ENCODE data around the gene CRYAB.
"Not testable (repeated sequence)": the region's sequence is repeated elsewhere in the genome, so short reads cannot be mapped to it uniquely, and the experiment has no call there.

Gene CRYAB

DNA sequence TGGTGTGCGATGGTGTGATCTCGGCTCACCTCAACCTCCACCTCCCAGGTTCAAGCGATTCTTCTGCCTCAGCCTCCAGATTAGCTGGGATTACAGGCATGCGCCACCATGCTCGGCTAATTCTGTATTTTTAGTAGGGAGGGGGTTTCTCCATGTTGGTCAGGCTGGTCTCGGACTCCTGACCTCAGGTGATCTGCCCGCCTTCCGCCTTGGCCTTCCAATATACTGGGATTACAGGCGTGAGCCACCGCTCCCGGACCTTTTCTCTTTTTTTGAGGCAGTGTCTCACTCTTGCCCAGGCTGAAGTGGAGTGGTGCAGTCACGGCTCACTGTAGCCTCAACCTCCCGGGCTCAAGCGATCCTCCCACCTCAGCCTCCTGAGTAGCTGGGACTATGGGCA is 21.6 kb upstream of the CRYAB start:
- not testable (repeated sequence) for DNase-seq (ENCODE audit: low read depth)

DNA sequence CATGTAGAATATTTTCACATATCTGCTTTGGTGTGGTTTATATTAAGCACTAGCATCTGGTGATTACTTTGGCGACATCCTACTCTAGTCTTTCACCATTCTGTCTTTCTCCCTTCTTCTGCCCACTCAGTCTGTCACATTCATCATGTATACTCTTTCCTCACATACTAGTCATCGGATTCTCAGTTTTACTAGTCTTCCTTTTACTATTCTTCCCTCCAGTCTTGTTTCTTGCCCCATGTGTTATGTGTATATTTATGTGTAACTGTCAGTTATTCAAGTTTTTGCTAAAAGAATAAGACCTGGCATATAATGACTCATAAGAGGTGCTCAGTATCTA is 21.0 kb upstream of the CRYAB start:
- no peak for DNase-seq (ENCODE audit: low read depth)

DNA sequence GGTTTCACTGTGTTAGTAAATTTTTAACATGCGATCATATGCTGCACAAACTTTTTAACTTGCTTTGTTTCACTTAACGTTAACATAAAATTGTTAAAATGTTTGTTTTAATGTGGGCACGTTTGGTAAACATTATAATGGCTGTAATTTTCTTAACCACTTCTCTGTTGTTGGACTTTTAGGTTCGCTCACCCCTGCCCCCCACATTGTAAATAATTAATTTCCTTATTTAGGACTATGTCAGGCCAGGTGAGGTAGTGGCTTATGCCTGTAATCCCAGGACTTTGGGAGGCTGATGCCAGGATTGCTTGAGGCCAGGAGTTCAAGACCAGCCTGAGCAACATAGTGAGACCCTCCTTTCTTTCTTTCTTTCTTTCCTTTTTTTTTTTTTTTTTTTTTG is 18.9 kb upstream of the CRYAB start:
- DNase-seq (ENCODE audit: low read depth): no peak

DNA sequence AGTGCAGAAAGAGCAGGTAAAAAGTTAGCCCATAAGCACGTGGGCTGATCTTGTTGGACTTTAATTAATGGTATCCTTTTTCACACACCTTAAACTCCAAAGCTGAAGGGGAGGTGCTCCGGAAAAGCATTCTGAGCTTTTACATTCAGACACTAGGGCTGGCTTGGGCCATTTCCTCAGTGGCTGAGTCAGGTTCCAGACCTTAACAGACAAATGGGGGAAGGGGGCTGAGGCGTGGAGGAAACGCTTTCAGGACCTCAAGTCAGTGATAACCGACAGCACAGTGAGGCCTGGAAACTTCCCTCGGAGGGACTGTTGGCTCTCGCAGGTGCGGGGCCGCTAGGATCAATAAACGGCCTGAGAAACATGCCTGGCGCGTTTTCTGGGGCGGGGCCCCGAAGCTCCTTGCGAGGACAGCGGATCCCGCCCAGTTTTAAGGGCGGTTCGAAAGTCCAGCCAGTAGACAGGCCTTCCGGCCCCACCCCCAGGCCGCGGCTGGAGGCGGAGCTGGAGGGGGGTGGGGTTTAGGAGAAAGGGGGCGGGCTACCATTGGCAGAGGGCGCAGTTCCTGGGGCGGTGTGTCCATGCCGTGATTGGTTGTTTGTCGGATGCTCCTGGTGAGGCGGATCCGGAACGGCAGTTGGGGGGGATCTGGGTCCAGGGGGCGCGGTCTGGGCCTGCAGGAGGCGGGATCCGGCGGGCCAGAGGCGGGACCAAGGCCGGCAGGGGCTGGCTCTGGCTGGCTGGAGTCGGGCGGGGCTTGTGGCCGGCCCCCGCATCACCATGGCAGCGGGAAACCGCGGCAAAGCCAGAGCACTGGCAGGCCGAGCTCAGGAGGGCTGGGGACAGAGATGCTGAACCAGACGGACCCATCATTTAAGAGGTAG is 15.2 kb upstream of the CRYAB start:
- DNase-seq (ENCODE audit: low read depth): peak; percentile 96

DNA sequence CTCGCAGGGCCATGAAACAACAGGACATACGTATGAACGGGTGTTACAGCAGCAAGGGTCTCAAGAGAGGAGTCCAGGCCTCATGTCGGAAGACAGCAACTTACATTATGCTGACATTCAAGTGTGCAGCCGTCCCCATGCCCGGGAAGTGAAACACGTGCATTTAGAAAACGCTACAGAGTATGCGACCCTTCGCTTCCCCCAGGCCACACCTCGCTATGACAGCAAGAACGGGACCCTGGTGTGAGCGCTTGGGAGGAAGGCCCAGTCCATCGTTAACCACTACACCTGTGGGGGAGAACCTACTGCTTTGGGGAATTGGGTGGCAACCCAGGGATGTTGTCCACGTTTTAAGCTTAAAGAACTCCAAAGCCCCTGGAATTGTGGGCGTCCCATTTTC is 14.4 kb upstream of the CRYAB start:
- no peak for DNase-seq (ENCODE audit: low read depth)

DNA sequence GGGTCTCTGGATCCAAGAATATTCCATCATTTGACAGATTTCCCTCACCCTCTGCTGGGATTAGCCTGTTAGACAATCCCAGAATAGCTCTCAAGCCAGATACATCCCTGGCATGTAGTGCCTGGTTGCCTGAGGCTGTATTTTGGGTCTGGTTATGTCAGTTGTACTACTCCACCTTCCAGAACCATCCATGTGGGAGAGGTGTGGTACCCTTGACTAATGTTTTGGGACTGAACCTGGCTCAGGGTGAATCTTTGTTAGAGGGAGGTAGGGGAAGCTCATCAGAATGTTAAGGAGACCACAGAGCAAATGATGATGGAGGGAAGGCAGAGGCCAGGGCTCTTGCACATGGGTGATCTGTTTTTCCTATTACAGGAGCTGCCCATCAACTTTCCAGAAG is 12.4 kb upstream of the CRYAB start:
- no peak for DNase-seq (ENCODE audit: low read depth)

DNA sequence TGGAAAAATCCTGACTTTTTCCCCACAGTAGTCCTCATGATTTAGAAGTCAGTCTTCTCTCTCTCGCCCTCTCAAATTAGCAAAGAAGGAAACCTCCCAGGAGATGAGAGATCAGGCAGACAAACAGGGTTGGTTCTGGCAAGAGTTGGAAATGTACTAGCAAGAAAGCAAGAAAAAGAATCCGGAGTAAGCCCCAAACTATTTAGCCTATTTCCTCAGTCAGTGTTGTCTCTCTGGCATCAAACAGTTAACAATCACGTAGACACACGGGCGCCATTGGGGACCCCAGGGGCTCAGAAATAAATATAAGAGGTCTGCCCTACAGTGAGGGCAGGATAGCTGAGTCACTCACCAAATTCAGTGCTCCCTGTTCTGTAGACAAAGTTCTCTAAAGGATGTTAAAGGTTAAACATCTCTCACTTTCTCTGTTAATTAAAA is 11.8 kb upstream of the CRYAB start:
- peak; percentile 25 for DNase-seq (ENCODE audit: low read depth)

DNA sequence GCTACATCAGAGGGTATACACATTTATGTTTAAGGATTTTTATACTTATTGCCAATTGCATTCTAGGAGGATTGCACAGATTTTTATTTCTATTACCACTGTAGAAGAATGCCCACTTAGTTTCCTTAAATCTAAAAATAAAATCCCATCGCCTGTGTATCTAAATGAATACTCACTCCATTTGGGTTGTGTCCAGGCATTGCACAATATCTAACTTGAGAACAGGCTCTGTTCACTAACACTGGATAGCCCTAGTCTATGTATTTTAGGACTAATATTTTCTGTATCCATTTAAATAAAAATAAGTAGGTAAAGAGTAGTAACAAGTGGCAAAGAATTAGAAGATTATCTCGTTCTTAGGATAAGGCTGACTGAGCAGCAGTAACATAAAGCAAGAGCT is 11.2 kb upstream of the CRYAB start:
- DNase-seq (ENCODE audit: low read depth): peak; percentile 62

DNA sequence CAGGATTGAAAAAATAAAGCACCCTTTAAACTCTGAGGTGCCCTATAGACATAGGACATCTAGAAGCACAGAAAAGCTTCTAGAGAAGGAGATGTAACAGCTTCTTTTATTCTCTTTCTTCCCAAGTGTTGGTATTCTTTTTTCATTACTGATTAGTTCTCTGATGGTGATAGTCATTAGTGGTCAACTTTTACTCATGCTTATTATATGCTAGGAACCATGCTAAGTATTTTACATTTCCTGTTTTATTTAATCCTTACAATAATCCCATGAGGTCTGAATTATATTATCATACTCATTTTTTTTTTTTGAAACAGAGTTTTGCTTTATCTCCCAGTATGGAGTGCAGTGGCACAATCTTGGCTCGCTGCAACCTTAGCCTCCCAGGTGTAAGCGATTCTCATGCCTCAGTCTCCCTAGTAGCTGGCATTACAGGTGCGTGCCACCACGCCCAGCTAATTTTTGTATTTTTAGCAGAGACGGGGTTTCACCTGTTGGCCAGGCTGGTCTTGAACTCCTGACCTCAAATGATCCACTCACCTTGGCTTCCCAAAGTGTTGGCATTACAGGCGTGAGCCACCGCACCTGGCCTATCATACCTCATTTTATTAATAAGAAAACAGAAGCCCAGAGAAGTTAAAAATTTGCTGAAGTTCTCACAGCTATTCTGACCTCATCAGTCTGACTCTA is 10.1 kb upstream of the CRYAB start:
- no peak for DNase-seq (ENCODE audit: low read depth)

DNA sequence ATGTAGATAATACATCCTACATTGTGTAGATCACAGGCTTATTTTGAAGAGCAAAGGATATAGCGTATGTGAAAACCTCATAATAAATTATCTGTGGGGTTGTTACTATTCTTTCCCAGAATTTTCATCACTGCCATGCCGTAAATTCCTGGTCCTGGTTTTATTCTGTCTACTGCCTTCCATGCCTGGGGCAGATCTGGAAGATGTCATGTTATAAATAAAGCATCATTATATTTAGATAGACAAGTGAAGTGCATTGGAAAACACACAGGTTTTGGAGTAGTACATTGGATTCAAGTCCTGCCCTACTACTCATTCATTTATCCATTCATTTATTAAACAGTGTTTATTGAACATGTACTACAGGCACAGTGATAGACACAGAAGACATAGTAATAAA is 9.3 kb upstream of the CRYAB start:
- no peak for DNase-seq (ENCODE audit: low read depth)

DNA sequence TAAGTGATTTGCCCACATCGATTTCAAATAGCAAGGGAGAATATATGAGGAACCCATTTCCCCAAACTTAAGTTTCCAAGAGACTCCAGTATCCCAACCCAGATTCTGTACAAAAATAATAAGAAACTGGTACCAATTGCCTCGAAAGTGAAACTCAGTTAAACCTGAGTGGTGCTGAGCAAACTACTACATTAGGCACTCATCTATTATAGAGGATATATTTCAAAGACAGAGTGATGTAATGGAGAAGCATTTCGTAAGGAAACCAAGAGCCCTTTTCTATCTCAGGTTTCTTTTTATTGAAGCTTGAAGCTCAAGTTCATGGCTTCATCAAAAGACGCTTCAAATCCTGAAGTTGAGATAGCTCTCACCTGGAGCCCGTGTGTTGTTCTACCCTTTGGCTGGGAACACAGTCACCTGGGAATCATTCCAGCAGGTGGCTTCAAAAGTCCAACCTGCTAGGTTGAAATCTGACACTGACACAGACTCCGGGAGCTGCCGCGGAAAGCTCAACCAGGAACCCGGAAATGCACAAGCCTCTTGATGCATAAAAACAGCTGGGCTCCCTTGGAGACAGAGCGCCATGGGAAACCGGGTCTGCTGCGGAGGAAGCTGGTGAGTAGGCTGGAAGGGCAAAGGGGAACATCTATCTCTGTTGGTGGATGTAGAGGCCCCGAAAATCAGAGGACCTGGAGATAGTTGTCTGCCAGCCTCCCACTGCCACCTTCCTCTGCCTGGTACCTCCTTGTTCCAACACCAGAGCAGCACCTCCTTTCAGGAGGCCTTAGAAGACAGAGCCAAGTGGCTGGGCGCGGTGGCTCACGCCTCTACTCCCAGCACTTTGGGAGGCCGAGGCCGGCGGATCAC is 7.1 kb upstream of the CRYAB start, which contains the start of gene C11orf52:
Gene C11orf52, plus strand, starts transcription at position 524 of the 867 bp plus-strand sequence. Its CDS starts 60 bp downstream, at position 584.
- peak; percentile 35 for DNase-seq (ENCODE audit: low read depth)

DNA sequence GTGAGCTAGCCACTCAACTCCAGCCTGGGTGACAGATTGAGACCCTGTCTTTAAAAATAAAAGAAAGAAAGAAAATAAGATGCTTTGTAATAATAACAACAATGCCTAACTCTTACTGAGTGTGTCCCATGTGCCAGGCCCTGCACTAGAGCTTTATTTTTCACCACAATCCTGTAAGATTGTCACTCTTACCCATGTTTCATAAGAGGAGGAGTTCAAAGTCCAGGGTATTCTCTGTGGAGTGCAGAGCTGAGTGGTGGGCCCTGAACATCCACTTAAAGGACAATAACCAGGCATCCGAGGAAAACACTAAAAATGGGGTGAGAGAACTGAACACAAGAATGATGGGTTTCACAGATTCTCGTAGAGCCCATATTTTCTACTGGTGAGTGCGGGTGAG is 6.2 kb upstream of the CRYAB start:
- no peak for DNase-seq (ENCODE audit: low read depth)

DNA sequence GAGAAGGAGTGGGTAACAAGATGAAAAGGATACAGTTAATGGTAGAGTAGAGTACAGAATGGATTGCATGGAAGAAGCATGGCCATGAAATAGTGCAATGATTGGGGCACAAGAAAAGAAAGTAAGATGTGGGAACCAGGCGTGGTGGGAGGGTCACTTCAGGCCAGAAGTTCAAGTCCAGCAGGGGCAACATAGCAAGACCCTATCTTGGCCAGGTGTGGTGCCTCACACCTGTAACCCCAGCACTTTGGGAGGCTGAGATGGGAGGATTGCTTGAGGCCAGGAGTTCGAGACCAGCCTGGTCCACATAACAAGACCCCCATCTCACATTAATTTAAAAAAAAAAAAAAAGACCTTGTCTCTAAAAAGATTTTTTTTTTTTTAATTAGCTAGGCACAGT is 5.7 kb upstream of the CRYAB start:
- no peak for DNase-seq (ENCODE audit: low read depth)

DNA sequence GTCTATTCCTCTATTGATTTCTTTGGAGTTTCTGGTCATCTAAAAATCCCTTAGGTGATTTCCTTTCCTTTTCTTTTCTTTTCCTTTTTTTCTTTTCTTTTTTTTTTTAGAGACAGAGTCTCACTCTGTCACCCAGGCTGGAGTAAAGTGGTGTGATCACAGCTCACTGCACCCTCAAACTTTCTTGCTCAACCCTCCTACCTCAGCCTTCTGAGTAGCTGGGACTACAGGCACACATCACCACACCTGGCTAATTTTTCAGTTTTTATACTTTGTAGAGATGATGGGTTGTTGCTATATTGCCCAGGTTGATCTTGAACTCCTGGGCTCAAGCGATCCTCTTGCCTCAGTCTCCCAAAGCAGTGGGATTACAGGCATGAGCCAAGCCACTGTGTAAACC is 5.2 kb upstream of the CRYAB start:
- DNase-seq (ENCODE audit: low read depth): no peak

DNA sequence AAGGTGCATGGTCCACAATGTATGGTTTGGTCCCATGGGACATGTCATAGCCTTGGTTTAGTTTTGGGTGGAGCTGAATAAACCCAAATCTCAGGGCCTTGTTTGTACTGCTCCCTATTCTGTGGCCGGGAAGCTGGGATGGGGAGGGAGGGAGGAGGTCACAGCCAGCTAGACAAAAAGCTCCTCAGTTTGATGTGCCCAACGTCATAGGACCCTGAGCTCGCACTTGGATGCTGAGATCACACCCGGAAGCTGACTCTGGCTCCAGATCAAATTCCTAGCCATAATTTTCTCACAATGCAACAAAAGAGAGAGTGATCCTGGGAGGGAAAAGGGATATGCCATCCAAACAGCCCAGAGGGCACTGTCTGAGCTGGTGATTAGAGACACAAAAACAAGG is 2.4 kb upstream of the CRYAB start:
- peak; percentile 44 for DNase-seq (ENCODE audit: low read depth)

DNA sequence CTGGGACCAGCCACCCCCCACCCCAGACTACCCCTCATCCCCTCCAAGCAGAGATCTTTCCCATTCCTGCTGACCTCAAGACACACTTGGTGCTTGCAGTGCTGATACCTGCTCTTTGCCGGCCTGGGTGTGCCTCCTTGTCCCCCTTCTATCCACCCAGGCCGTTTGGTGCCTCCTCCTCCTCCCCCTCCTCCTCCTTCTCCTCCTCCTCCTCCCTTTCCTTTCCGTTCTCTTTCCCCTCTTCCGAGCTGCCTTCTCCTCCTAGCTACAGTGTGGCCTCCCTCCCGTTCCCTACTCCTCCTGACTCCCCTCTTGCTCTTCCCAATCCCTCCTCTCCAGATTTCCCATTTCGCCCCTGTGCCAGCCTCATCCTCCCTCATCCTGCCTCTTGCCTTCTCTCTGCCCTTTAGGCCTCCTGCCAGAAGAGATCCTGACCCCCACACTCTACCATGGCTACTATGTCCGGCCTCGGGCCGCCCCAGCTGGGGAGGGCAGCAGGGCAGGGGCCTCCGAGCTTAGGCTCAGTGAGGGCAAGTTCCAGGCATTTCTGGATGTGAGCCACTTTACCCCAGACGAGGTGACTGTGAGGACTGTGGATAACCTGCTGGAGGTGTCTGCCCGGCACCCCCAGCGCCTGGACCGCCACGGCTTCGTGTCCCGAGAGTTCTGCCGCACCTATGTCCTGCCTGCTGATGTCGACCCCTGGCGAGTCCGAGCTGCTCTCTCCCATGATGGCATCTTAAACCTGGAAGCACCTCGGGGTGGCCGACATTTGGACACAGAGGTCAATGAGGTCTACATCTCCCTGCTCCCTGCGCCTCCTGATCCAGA is 1.7 kb upstream of the CRYAB start:
- no peak for DNase-seq (ENCODE audit: low read depth)

DNA sequence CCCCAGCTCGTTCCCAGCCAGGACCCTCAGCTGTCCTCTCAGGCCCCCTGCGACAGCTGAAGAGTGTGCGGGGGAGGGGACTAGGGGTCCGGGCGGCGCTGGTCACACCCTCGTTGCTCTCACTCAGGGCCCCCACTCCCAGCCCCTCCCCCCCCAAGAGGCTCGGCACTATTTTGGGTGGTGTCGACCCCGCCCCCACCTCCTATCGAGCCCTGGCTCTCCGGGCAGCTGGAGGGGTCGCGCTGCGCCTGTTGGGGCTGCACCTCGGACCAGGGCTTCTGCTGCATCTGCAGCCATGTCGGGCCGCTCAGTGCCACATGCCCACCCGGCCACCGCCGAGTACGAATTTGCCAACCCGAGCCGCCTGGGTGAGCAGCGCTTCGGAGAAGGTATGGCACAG is 965 bp upstream of the CRYAB start, which contains the start of gene HSPB2:
Gene HSPB2, plus strand, starts transcription at position 200 of the 400 bp plus-strand sequence. Its CDS starts 96 bp downstream, at position 296.
- no peak for DNase-seq (ENCODE audit: low read depth)

DNA sequence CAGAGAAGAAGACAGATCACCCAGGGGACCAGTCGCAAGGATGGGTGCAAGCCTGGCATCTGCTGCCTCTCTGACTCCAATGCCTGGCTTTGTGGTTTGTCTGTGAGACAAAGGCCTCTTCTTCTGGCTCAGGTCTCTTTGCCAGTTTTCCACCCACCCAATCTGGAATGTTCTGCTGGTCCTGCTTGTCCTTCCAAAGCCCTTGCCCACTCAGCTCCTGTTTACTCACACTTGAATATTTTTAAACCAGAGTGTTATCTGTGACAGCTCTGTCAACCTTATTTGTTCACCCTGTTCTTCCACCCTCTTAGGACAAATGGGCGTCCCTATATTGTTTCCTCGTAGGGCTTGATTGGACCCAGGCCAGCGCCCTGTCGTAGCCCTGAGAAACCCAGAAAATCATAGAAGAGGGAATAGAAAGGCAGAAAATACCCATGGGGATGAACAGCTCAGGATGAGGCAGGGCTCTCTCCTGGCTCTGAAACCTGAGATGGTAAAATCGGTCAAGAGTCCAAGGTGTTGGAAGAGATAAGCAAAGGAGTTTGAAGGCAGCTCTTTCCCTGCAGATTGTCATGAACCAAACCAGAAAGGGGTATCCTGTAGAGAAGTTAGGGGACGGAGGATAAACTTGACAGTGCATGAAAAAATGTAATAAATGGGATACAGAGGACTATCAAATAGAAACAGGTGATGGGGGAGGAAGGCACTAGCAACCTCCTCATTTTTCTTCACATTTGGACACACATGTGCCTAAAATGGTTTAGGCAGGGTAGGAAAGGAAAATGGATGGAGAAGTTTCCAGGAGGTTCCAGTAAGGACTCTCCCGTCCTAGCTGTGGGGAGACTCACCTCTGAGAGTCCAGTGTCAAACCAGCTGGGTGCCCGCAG is 651 bp downstream of the CRYAB start:
- no peak for DNase-seq (ENCODE audit: low read depth)

DNA sequence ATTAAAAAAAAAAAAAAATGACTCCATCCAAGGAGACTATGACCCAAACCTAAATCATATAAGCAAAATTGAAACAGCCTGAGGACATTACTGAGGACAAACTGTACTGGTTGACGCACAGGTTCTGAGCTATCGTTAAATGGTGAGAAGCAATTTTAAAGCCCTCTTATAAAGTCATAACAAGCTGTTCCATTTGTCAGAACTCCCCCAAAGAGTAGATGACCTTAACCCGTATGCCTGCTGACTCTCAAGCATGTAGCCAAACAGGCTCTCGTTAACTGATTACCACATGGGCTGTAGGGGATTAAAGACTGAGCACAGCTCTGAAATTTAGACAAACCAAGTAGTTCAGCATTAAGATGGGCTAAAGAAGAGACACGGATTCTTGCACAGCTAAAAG is 2.2 kb downstream of the CRYAB start:
- no peak for DNase-seq (ENCODE audit: low read depth)

DNA sequence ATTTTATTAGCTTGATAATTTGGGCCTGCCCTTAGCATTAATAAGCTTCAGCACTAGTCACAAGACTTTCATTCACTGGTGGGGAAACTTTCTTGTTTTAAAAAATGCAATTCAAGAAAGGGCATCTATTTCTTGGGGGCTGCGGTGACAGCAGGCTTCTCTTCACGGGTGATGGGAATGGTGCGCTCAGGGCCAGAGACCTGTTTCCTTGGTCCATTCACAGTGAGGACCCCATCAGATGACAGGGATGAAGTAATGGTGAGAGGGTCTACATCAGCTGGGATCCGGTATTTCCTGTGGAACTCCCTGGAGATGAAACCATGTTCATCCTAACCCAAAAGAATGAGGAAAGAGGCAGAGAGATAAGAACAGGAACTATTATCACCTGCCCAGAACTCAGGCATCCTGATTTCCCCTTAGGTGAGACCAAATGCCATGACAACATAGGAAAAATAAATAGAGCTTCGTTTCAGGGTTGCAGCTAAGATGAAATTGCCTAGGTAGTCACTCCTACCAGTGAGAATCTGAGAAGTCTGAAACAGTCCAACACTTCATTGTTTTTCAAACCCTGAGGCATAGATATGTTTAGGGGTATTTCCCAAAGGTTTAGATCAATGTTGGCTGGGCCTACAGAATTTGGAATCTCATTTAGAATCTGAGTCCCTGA is 2.8 kb downstream of the CRYAB start:
- DNase-seq (ENCODE audit: low read depth): no peak
